Natural killer cell (primary cell): ENCODE results near the gene C19orf81. TPM values are rescaled to one million over a fixed set of nuclear protein-coding genes. Genes with fewer than 3 reads are reported as not detected.

Experiments used
- ATAC-seq, 3 donors: fragments of 150-1000 bp in 2 of 3; fragments of 200-7000 bp in 1 of 3; cut with Tn5 transposase; 1 replicate in 1 of 3; 2 replicates in 2 of 3; pipeline ENCODE4 v1.10.0; 2021; ENCODE audit warnings: mild to moderate bottlenecking in 2 of 3, moderate library complexity in 2 of 3
- DNase-seq, 2 donors: peaks; one replicate each; pipeline versions ENCODE4 v3.0.0 to v3.0.0-alpha.2; 2013 to 2021; ENCODE audit warnings: mixed read lengths in 1 of 2
- H3K27ac ChIP-seq: one replicate; pipeline ENCODE4 v1.5.1; 2013; ENCODE audit warnings: mild to moderate bottlenecking, low read length
- H3K27me3 ChIP-seq: one replicate; pipeline ENCODE4 v1.6.1; 2013; ENCODE audit warnings: low read length; ENCODE audit not compliant: control insufficient read depth, insufficient read depth
- H3K36me3 ChIP-seq: one replicate; pipeline ENCODE4 v1.6.1; 2013; ENCODE audit warnings: low read length; ENCODE audit not compliant: control insufficient read depth, insufficient read depth
- H3K4me1 ChIP-seq: one replicate; pipeline ENCODE4 v1.6.1; 2013; ENCODE audit warnings: low read length; ENCODE audit not compliant: control insufficient read depth, insufficient read depth
- H3K4me3 ChIP-seq: one replicate; pipeline ENCODE4 v1.5.1; 2013; ENCODE audit warnings: low read length
- H3K9me3 ChIP-seq: one replicate; pipeline ENCODE4 v1.6.1; 2013; ENCODE audit warnings: low read length; ENCODE audit not compliant: control insufficient read depth, insufficient read depth
- H3K27ac Mint-ChIP-seq, 2 donors: one replicate each; pipeline ENCODE4 v1.8.0; 2022; ENCODE audit warnings: mild to moderate bottlenecking in 2 of 2, mixed read lengths in 2 of 2, moderate library complexity in 1 of 2
- H3K27me3 Mint-ChIP-seq, 2 donors: one replicate each; pipeline ENCODE4 v1.8.0; 2022; ENCODE audit warnings: low read depth in 2 of 2, mixed read lengths in 2 of 2
- H3K36me3 Mint-ChIP-seq: one replicate; pipeline ENCODE4 v1.8.0; 2022; ENCODE audit warnings: mixed read lengths
- H3K4me1 Mint-ChIP-seq, 2 donors: one replicate each; pipeline ENCODE4 v1.8.0; 2022; ENCODE audit warnings: mixed read lengths in 2 of 2
- H3K4me3 Mint-ChIP-seq: one replicate; pipeline ENCODE4 v1.8.0; 2022; ENCODE audit warnings: mild to moderate bottlenecking, moderate library complexity, mixed read lengths
- H3K9me3 Mint-ChIP-seq, 2 donors: one replicate each; pipeline ENCODE4 v1.8.0; 2022; ENCODE audit warnings: mixed read lengths in 2 of 2
- WGBS: methylation state at CpG from one replicate; pipeline ENCODE4 v1.1.7; 2013; ENCODE audit warnings: missing lambda C conversion rate; ENCODE audit not compliant: insufficient coverage; 5-methylcytosine and 5-hydroxymethylcytosine counted together
- intact Hi-C: fragments of 100-400 bp; cut with micrococcal nuclease; formaldehyde crosslinking; loops from one replicate; pipeline ENCODE4 v1.14.2; 2022
- total RNA-seq, 4 donors: library from RNA; stranded (reverse); fragments of 120-200 nt in 1 of 4; gene quantifications; one replicate each; pipeline versions ENCODE4 v1.2.3 to v1.2.4, GENCODE V29; 2013 to 2022
- TF ChIP-seq, protein P1 (sequence below): fragments of 200-600 bp; IDR thresholded peaks from one replicate; pipeline ENCODE4 v1.8.0; 2022; ENCODE audit warnings: antibody characterized with exemption

The C19orf81 gene
- total RNA-seq, 3 donors from 2014 or later (not counting 1 experiment from before 2014, with no cell fraction given): not detected

- no peak overlapping the region for H3K4me3 Mint-ChIP-seq
- DNase-seq (no peak), ATAC-seq (no peak)
- Histone ChIP-seq H3K27me3 (peaks cover 2% of the 10 kb centered on the region), H3K27ac (no peak overlapping the region), H3K4me1 (no peaks in the 10 kb centered on the region), H3K4me3 (no peak overlapping the region), H3K36me3 (no peaks in the 10 kb centered on the region), H3K9me3 (no peaks in the 10 kb centered on the region)
- H3K27ac Mint-ChIP-seq: no peak overlapping the region
- H3K9me3 Mint-ChIP-seq: no peaks in the 10 kb centered on the region
- intact Hi-C loops: no loop called here
- no peaks in the 10 kb centered on the region for H3K4me1 Mint-ChIP-seq
- TF ChIP-seq, protein P1, sequence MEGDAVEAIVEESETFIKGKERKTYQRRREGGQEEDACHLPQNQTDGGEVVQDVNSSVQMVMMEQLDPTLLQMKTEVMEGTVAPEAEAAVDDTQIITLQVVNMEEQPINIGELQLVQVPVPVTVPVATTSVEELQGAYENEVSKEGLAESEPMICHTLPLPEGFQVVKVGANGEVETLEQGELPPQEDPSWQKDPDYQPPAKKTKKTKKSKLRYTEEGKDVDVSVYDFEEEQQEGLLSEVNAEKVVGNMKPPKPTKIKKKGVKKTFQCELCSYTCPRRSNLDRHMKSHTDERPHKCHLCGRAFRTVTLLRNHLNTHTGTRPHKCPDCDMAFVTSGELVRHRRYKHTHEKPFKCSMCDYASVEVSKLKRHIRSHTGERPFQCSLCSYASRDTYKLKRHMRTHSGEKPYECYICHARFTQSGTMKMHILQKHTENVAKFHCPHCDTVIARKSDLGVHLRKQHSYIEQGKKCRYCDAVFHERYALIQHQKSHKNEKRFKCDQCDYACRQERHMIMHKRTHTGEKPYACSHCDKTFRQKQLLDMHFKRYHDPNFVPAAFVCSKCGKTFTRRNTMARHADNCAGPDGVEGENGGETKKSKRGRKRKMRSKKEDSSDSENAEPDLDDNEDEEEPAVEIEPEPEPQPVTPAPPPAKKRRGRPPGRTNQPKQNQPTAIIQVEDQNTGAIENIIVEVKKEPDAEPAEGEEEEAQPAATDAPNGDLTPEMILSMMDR: no peak
- 75% methylated on average over 6 of the region's 6 CpGs for WGBS
- no peaks in the 10 kb centered on the region for H3K36me3 Mint-ChIP-seq
- H3K27me3 Mint-ChIP-seq: peaks cover 9 to 10% of the 10 kb centered on the region in 2 donors
Measured at GRCh38 chr19:50646074-50646807, 3.0 kb upstream of the C19orf81 start.

DNA sequence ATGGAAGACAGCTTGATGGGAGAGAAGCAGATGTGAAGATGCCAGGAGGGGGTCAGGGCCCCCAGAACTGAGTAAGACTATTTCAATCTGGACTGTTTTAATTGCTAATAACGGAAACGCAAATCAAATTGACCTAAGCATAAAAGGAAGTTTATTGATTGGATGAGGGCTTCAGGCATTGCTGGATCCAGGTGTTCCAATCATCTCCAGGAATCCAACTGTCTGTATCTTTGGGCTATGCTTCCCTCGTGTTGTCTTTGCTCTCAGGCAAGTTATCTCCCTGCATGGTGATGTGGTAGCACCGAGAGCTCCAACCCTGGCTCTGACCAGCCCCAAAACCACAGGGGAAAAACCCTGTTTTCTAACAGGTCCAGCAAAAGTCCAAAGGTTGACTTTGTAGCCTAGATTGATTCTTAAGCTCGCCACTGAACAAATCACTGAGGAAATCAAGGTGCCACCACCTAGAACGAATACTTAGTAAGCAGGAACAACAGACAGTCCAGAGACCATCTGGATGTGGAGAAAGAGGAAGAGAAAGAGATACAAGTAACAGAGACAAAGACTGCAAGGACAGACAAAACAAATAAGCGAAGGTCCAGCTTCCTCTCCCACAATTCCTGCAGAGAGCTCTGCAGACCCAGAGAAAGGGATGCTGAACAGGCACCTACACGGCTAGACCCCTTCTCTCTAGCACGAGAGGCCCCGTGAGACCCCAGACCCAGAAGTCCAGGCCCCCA is 1.2 kb upstream of the C19orf81 start:
- H3K4me1 ChIP-seq: no peaks in the 10 kb centered on the region
- no peaks in the 10 kb centered on the region for H3K9me3 ChIP-seq
- TF ChIP-seq, protein P1: no peak
- Mint-ChIP-seq H3K36me3 (no peaks in the 10 kb centered on the region), H3K4me3 (no peak overlapping the region), H3K4me1 (no peaks in the 10 kb centered on the region), H3K27ac (no peak overlapping the region), H3K9me3 (no peaks in the 10 kb centered on the region), H3K27me3 (peaks cover 17 to 18% of the 10 kb centered on the region in 2 donors)
- H3K27ac ChIP-seq: no peak overlapping the region
- WGBS: 61% methylated on average over 10 of the region's 10 CpGs
- H3K36me3 ChIP-seq: no peaks in the 10 kb centered on the region
- DNase-seq (no peak), ATAC-seq (no peak)
- H3K27me3 ChIP-seq: peaks cover 2% of the 10 kb centered on the region
- H3K4me3 ChIP-seq: no peak overlapping the region
- intact Hi-C loops: no loop called here

GRCh38 chr19:50648659-50649058 is 586 bp upstream of the C19orf81 start:
- Histone ChIP-seq H3K27me3 (no peaks in the 10 kb centered on the region), H3K4me3 (no peak overlapping the region), H3K4me1 (no peaks in the 10 kb centered on the region), H3K36me3 (no peaks in the 10 kb centered on the region), H3K9me3 (no peaks in the 10 kb centered on the region), H3K27ac (no peak overlapping the region)
- TF ChIP-seq, protein P1: no peak
- Mint-ChIP-seq H3K4me1 (no peaks in the 10 kb centered on the region), H3K27ac (no peak overlapping the region), H3K9me3 (no peaks in the 10 kb centered on the region), H3K36me3 (no peaks in the 10 kb centered on the region), H3K27me3 (peaks cover 17 to 21% of the 10 kb centered on the region in 2 donors), H3K4me3 (no peak overlapping the region)
- DNase-seq: no peak
- WGBS: 46% methylated on average over 5 of the region's 5 CpGs
- intact Hi-C loops: no loop called here
- ATAC-seq: no peak
